NB4 (cell line): ENCODE measurements around the gene ARHGEF25.

Experiments used
- CTCF ChIP-seq: IDR thresholded peaks from one replicate; pipeline ENCODE4 v1.5.1; 2012; ENCODE audit warnings: low read depth, low read length
- MYC ChIP-seq: IDR thresholded peaks from 2 replicates; pipeline ENCODE4 v1.6.1; 2011; ENCODE audit warnings: low read depth, low read length

DNA sequence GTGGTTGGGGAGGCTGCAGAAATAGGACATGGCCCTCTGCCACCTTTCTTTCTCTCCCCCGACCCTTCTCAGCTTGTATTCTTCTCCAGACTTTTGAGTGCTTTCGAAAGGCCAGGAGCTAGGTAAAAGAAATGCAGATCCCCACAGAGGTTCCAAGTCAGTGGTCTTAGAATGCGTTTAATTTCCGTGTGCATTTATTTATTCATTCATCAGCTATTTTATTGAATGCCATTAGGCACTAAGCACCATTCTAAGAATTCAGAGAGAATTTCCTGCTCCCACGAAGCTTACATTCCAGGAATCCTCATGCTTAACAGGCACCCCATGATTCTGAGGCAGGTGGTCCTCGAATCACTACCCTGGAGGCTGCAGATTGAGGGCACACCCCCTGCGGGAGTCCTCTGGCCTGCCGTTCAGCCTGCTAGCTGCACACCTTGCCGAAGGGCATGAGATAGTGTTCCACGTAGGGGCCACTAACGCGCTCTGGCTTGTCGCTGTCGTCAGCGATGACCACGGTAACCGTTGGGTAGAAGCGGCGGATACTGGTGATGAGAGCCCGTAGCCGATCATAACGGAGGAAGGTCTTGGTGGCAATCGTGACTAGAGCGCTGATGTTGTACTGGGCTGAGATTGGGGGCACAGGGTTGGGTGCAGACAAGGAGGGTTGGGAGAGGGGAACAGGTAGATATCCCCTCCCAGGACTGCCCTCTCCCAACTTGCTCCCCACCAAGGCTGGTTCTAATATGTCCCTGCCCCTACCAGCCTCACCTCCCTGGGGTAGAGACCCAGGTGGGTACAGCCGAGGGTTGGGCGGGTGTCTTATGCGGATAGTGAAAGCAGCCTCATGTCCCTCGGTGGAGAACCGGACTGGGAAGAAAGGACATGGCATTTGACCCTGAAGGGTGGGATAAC lies 17.3 kb downstream of the ARHGEF25 start:
- no peak for TF ChIP-seq CTCF
- TF ChIP-seq MYC, result no peak
